ENCODE results near the gene DIP2A.

Gene DIP2A, protein sequence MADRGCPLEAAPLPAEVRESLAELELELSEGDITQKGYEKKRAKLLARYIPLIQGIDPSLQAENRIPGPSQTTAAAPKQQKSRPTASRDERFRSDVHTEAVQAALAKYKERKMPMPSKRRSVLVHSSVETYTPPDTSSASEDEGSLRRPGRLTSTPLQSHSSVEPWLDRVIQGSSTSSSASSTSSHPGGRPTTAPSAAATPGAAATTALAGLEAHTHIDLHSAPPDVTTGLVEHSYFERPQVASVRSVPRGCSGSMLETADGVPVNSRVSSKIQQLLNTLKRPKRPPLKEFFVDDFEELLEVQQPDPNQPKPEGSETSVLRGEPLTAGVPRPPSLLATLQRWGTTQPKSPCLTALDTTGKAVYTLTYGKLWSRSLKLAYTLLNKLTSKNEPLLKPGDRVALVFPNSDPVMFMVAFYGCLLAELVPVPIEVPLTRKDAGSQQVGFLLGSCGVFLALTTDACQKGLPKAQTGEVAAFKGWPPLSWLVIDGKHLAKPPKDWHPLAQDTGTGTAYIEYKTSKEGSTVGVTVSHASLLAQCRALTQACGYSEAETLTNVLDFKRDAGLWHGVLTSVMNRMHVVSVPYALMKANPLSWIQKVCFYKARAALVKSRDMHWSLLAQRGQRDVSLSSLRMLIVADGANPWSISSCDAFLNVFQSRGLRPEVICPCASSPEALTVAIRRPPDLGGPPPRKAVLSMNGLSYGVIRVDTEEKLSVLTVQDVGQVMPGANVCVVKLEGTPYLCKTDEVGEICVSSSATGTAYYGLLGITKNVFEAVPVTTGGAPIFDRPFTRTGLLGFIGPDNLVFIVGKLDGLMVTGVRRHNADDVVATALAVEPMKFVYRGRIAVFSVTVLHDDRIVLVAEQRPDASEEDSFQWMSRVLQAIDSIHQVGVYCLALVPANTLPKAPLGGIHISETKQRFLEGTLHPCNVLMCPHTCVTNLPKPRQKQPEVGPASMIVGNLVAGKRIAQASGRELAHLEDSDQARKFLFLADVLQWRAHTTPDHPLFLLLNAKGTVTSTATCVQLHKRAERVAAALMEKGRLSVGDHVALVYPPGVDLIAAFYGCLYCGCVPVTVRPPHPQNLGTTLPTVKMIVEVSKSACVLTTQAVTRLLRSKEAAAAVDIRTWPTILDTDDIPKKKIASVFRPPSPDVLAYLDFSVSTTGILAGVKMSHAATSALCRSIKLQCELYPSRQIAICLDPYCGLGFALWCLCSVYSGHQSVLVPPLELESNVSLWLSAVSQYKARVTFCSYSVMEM (N-terminal part only)

GRCh38 chr21:46458315-46459023 is at the start of gene DIP2A:
Gene DIP2A (plus strand): TSS chr21:46458891. CDS start chr21:46459132, 241 bp downstream.
- Histone ChIP-seq H3K4me3 (ENCODE audit: low read length) (peak within 1 kb of the TSS; percentile 77), H3K9ac (ENCODE audit: low read length) (peak within 1 kb of the TSS; percentile 81), H3K4me1 (ENCODE audit: control insufficient read depth, insufficient read depth, low read length) (peaks cover 14% of the 10 kb centered on the region), H3K27me3 (ENCODE audit: control insufficient read depth, insufficient read depth, low read length) (no peaks in the 10 kb centered on the region), H3K36me3 (ENCODE audit: control insufficient read depth, insufficient read depth, low read length) (no peaks in the 10 kb centered on the region), H3K9me3 (ENCODE audit: control insufficient read depth, low read length) (no peaks in the 10 kb centered on the region)

- Histone ChIP-seq H3K27me3 (ENCODE audit: control insufficient read depth, insufficient read depth, low read length) (no peaks in the 10 kb centered on the region), H3K4me3 (ENCODE audit: low read length) (no peak overlapping the region), H3K9ac (ENCODE audit: low read length) (no peak overlapping the region), H3K36me3 (ENCODE audit: control insufficient read depth, insufficient read depth, low read length) (no peaks in the 10 kb centered on the region), H3K9me3 (ENCODE audit: control insufficient read depth, low read length) (no peaks in the 10 kb centered on the region), H3K4me1 (ENCODE audit: control insufficient read depth, insufficient read depth, low read length) (no peaks in the 10 kb centered on the region)
These were observed 48.9 kb upstream of the DIP2A start for GRCh38 chr21:46409641-46410406.

DNA sequence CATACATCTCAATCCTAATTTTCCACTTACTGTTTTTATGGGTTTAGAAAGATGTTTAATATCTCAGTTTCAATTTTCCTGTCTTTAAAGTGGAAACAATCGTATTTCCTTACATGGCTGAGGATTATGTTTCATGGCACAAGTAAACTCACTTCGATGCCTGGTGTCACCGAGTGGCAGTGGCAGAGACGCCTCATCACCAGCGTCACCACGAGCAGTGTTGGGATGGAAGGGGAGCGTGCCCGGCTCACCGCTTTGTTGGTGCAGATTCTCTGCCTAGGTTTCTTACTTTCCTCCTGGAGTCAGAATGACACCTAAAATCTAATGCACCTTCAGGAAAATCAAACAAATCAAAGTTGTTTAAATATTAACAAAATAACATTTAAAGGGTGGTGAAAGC is 48.2 kb upstream of the DIP2A start:
- no peaks in the 10 kb centered on the region for H3K36me3 ChIP-seq (ENCODE audit: control insufficient read depth, insufficient read depth, low read length)
- H3K9me3 ChIP-seq (ENCODE audit: control insufficient read depth, low read length), result no peaks in the 10 kb centered on the region
- H3K27me3 ChIP-seq (ENCODE audit: control insufficient read depth, insufficient read depth, low read length), result no peaks in the 10 kb centered on the region
- H3K4me1 ChIP-seq (ENCODE audit: control insufficient read depth, insufficient read depth, low read length), result no peaks in the 10 kb centered on the region
- H3K9ac ChIP-seq (ENCODE audit: low read length), result no peak overlapping the region
- no peak overlapping the region for H3K4me3 ChIP-seq (ENCODE audit: low read length)

- H3K4me1 ChIP-seq (ENCODE audit: control insufficient read depth, insufficient read depth, low read length), result no peaks in the 10 kb centered on the region
- no peaks in the 10 kb centered on the region for H3K9me3 ChIP-seq (ENCODE audit: control insufficient read depth, low read length)
- no peaks in the 10 kb centered on the region for H3K27me3 ChIP-seq (ENCODE audit: control insufficient read depth, insufficient read depth, low read length)
- H3K36me3 ChIP-seq (ENCODE audit: control insufficient read depth, insufficient read depth, low read length), result no peaks in the 10 kb centered on the region
- no peak overlapping the region for H3K4me3 ChIP-seq (ENCODE audit: low read length)
- H3K9ac ChIP-seq (ENCODE audit: low read length), result no peak overlapping the region
These were observed 47.5 kb upstream of the DIP2A start for GRCh38 chr21:46411236-46411635.

- Histone ChIP-seq H3K36me3 (ENCODE audit: control insufficient read depth, insufficient read depth, low read length) (no peaks in the 10 kb centered on the region), H3K4me3 (ENCODE audit: low read length) (no peak overlapping the region), H3K9ac (ENCODE audit: low read length) (no peak overlapping the region), H3K27me3 (ENCODE audit: control insufficient read depth, insufficient read depth, low read length) (no peaks in the 10 kb centered on the region), H3K4me1 (ENCODE audit: control insufficient read depth, insufficient read depth, low read length) (no peaks in the 10 kb centered on the region), H3K9me3 (ENCODE audit: control insufficient read depth, low read length) (no peaks in the 10 kb centered on the region)
These were observed 47.0 kb upstream of the DIP2A start for GRCh38 chr21:46411691-46412090.

- Histone ChIP-seq H3K4me1 (ENCODE audit: control insufficient read depth, insufficient read depth, low read length) (no peaks in the 10 kb centered on the region), H3K4me3 (ENCODE audit: low read length) (no peak overlapping the region), H3K9me3 (ENCODE audit: control insufficient read depth, low read length) (no peaks in the 10 kb centered on the region), H3K27me3 (ENCODE audit: control insufficient read depth, insufficient read depth, low read length) (no peaks in the 10 kb centered on the region), H3K36me3 (ENCODE audit: control insufficient read depth, insufficient read depth, low read length) (no peaks in the 10 kb centered on the region), H3K9ac (ENCODE audit: low read length) (no peak overlapping the region)
These were observed 45.9 kb upstream of the DIP2A start for GRCh38 chr21:46412521-46413364.

DNA sequence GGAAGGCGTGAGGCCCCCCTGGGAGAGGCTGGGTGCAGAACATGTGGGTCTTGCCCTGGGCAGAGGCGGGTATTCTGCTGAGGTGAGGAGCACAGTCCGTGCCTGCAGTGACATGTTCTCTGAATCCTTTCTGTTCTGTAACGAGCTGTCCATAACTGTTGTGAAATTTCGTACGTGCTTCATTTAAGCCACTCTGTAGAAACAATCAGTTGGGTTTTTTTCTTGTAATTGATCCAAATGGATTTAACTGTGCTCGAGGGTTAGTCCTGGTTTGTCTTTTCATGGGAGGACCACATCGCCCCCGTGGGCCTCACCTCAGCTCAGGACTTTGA is 45.4 kb upstream of the DIP2A start:
- Histone ChIP-seq H3K4me1 (ENCODE audit: control insufficient read depth, insufficient read depth, low read length) (no peaks in the 10 kb centered on the region), H3K9ac (ENCODE audit: low read length) (no peak overlapping the region), H3K36me3 (ENCODE audit: control insufficient read depth, insufficient read depth, low read length) (no peaks in the 10 kb centered on the region), H3K9me3 (ENCODE audit: control insufficient read depth, low read length) (no peaks in the 10 kb centered on the region), H3K4me3 (ENCODE audit: low read length) (no peak overlapping the region), H3K27me3 (ENCODE audit: control insufficient read depth, insufficient read depth, low read length) (no peaks in the 10 kb centered on the region)

GRCh38 chr21:46414965-46415275 is 43.8 kb upstream of the DIP2A start:
- H3K9ac ChIP-seq (ENCODE audit: low read length), result no peak overlapping the region
- no peaks in the 10 kb centered on the region for H3K4me1 ChIP-seq (ENCODE audit: control insufficient read depth, insufficient read depth, low read length)
- H3K36me3 ChIP-seq (ENCODE audit: control insufficient read depth, insufficient read depth, low read length), result no peaks in the 10 kb centered on the region
- H3K4me3 ChIP-seq (ENCODE audit: low read length), result no peak overlapping the region
- no peaks in the 10 kb centered on the region for H3K27me3 ChIP-seq (ENCODE audit: control insufficient read depth, insufficient read depth, low read length)
- H3K9me3 ChIP-seq (ENCODE audit: control insufficient read depth, low read length), result no peaks in the 10 kb centered on the region

GRCh38 chr21:46416551-46416950 is 42.1 kb upstream of the DIP2A start:
- Histone ChIP-seq H3K9ac (ENCODE audit: low read length) (no peak overlapping the region), H3K9me3 (ENCODE audit: control insufficient read depth, low read length) (no peaks in the 10 kb centered on the region), H3K27me3 (ENCODE audit: control insufficient read depth, insufficient read depth, low read length) (no peaks in the 10 kb centered on the region), H3K4me1 (ENCODE audit: control insufficient read depth, insufficient read depth, low read length) (no peaks in the 10 kb centered on the region), H3K36me3 (ENCODE audit: control insufficient read depth, insufficient read depth, low read length) (no peaks in the 10 kb centered on the region), H3K4me3 (ENCODE audit: low read length) (no peak overlapping the region)

DNA sequence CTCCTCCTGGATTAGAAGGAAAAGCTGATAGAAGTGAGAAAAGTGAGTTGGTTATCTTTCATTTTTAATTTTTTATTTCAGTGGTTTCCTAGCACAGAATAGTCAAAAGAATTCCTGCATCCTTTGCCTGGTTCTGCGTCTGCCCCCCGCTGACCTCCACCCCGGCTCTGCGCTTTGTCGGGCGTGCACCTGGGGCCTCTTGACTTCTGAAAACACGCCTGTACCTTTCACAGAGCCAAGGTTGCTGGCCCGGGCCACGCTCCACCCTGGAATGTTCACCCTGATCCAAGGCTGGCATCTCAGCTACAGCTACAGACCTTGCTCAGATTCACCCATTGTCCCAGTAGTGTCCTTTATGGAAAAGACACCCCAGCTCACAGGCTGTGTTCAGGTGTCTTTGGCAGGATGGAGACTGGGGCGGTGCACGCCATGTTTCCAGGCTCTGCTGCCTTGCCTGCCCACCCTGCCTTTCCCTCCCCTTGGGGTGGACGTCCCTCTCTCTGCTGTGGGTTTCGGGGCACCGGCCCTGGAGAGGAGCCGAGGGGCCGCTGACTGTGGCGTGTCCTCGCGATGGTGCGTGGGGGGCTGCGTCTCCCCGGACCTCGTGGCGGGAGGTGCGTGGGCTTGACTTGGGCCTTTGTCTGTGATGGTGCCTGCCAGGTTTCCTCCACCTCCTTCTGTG is 40.3 kb upstream of the DIP2A start:
- Histone ChIP-seq H3K4me3 (ENCODE audit: low read length) (no peak overlapping the region), H3K27me3 (ENCODE audit: control insufficient read depth, insufficient read depth, low read length) (no peaks in the 10 kb centered on the region), H3K4me1 (ENCODE audit: control insufficient read depth, insufficient read depth, low read length) (no peaks in the 10 kb centered on the region), H3K9me3 (ENCODE audit: control insufficient read depth, low read length) (no peaks in the 10 kb centered on the region), H3K9ac (ENCODE audit: low read length) (no peak overlapping the region), H3K36me3 (ENCODE audit: control insufficient read depth, insufficient read depth, low read length) (no peaks in the 10 kb centered on the region)

Data from mucosa of stomach (tissue), 1 donor.